ENCODE results near the gene TRIM59. TPM values are rescaled to one million over a fixed set of nuclear protein-coding genes. Genes with fewer than 3 reads are reported as not detected.

Gene TRIM59
- total and polyA plus RNA-seq, 9 of the 15 experiments (the other 6 are each of a cell fraction or from before 2014, with no cell fraction given): 16.8 to 101 (median 34.8) TPM

GRCh38 chr3:160400030-160400701 lies 49.4 kb downstream of the TRIM59 start (continued):
- peak; percentile 64; the same call in 1 of the 2 replicates for TF ChIP-seq CEBPB (tag; IDR thresholded peaks at IDR 0.05)
- TF ChIP-seq MAZ (CRISPR knock-in tag; conservative IDR thresholded peaks at IDR 0.05 in 1 of 2, IDR thresholded peaks at IDR 0.05 in 1 of 2): 0 out of 4 replicates have a peak, but pooled peaks of 1 of the 2 experiments have one; percentile 8
- TF ChIP-seq ZNF395 (CRISPR knock-in tag; IDR thresholded peaks at IDR 0.05): 0 out of 2 replicates have a peak, but pooled peaks have one; percentile 1
- TF ChIP-seq ZNF740 (CRISPR knock-in tag; IDR thresholded peaks at IDR 0.05): no peak
- no peak for TF ChIP-seq ZNF740 (tag; IDR thresholded peaks at IDR 0.05)
- TF ChIP-seq USF1 (CRISPR knock-in tag; IDR thresholded peaks at IDR 0.05): peak; percentile 20; the same call in 1 of the 2 replicates
- TF ChIP-seq ZNF3 (CRISPR knock-in tag; IDR thresholded peaks at IDR 0.05): no peak
